ENCODE measurements around the gene KRTAP3-1.
A peak's percentile ranks its signal among the peaks of the same experiment; 100 is the strongest.

Gene KRTAP3-1

DNA sequence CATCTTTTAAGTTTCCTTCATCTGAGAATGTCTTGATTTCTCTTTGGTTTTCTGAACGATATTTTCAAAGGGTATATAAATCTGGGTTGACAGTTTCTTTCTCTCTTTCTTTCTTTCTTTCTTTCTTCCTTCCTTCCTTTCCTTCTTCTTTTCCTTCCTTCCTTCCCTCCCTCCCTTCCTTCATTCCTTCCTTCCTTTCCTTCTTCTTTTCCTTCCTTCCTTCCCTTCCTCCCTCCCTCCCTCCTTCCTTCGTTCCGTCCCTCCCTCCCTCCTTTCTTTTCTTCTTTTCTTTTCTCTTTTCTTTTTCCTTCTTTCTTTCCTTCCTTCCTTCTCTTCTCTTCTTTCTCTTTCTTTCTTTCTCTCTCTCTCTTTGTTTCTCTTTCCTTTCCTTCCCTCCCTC is 34.6 kb downstream of the KRTAP3-1 start:
- DNase-seq = no peak

DNA sequence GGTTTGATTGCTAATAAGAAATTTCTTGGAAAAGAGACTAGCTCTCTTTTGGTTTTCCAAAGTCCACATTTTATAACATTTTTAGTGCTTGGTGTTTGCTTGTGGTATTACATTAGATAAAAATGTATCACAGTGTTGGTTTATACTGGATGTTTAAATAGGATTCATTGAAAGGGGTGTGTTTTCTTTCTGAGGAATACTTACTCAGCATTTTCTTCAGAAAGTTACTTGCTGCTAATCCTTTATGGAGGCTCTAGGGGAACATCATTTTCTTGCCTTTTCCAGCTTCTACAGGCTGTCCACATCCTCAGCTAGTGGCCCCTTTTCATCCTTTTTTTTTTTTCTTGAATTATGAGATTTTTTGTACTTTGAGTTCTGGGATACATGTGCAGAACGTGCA is 41.3 kb downstream of the KRTAP3-1 start:
- no peak for DNase-seq

DNA sequence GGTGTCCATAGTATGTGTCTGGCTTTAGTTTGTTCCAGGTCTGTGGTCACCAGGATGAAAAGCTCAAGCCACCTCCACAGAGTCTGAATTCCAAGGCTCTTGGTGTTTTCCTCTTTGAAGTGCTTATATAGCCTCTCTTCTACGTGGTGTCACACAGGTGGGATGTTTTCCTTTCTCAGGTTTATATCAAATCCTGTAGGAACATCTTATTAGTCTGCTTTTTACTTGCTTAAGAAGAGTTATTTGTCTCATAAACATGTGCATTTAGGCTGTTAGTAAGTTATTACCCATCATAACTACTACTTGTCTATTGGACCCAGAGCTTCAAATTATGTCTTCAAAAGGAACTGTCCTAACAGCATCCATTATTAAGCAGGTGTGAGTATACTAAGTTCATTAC is 42.1 kb downstream of the KRTAP3-1 start, which contains the start of gene KRT39:
Gene KRT39, minus strand, starts transcription at position 101 of the 400 bp plus-strand sequence. Its CDS starts 92 bp downstream, at position 9.
- no peak for DNase-seq

GRCh38 chr17:40963838-40964237 is 45.1 kb downstream of the KRTAP3-1 start:
- peak; percentile 50 for DNase-seq

GRCh38 chr17:40962059-40962561 is 46.8 kb downstream of the KRTAP3-1 start:
- no peak for DNase-seq

GRCh38 chr17:40961591-40961990 is 47.3 kb downstream of the KRTAP3-1 start:
- no peak for DNase-seq

DNA sequence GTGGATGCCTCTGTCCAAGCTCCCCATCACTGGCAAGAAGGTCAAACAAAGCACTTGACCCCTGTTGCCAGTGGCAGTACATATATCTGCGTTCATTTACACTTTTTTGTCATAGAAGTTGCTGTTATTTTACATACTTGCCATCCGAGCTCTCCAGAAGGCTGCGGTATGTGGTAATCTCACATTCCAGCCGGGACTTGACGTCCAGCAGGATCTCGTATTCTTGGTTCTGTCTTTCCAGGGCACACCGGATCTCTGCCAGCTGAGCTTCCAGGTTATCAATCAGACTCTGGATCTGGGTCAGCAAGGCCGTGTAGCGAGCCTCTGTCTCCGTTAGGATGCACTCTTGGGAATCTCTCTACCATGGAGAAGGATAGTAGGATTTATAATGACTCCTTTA is 48.8 kb downstream of the KRTAP3-1 start:
- DNase-seq = no peak
